Activated CD8-positive, alpha-beta T cell treated with anti-CD3 and anti-CD28 coated beads for 36 hours (primary cell): Measurements from ENCODE around the gene ANTXR1. TPM values are rescaled to one million over a fixed set of nuclear protein-coding genes. Genes with fewer than 3 reads are reported as not detected.

Source experiments
- ATAC-seq: fragments of 200-7000 bp; cut with Tn5 transposase; one replicate; pipeline ENCODE4 v1.10.0; 2021; ENCODE audit warnings: mild to moderate bottlenecking, moderate library complexity
- CTCF ChIA-PET: fragments of 350-600 bp; sonication (Branson Sonifier 250); formaldehyde crosslinking; loops from one replicate; lab custom pipeline; 2021; ENCODE audit warnings: antibody characterized with exemption; lab: Charles Lee
- POLR2A ChIA-PET: fragments of 350-600 bp; sonication (Branson Sonifier 250); formaldehyde crosslinking; loops from one replicate; lab custom pipeline; 2021; ENCODE audit warnings: antibody characterized with exemption; lab: Charles Lee
- DNase-seq: peaks from one replicate; pipeline ENCODE4 v3.0.0-alpha.2; 2020
- H3K27ac Mint-ChIP-seq: one replicate; pipeline ENCODE4 v1.8.0; 2021; ENCODE audit warnings: mild to moderate bottlenecking, mixed read lengths
- H3K27me3 Mint-ChIP-seq: one replicate; pipeline ENCODE4 v1.8.0; 2021; ENCODE audit warnings: mixed read lengths
- H3K36me3 Mint-ChIP-seq: one replicate; pipeline ENCODE4 v1.8.0; 2021; ENCODE audit warnings: low read depth, mixed read lengths
- H3K4me1 Mint-ChIP-seq: one replicate; pipeline ENCODE4 v1.8.0; 2021; ENCODE audit warnings: low read depth, mixed read lengths
- H3K4me3 Mint-ChIP-seq: one replicate; pipeline ENCODE4 v1.8.0; 2021; ENCODE audit warnings: mild to moderate bottlenecking, moderate library complexity, mixed read lengths
- H3K9me3 Mint-ChIP-seq: one replicate; pipeline ENCODE4 v1.8.0; 2021; ENCODE audit warnings: mixed read lengths
- intact Hi-C: fragments of 100-400 bp; cut with micrococcal nuclease; formaldehyde crosslinking; loops from one replicate; pipeline ENCODE4 v1.10.0; 2022
- total RNA-seq, 2 experiments: library from RNA; stranded (reverse); gene quantifications; one replicate each; pipeline ENCODE4 v1.2.3, GENCODE V29; 2021
- TF ChIP-seq, protein P1 (sequence below): fragments of 200-600 bp; IDR thresholded peaks from one replicate; pipeline ENCODE4 v1.8.0; 2022; ENCODE audit warnings: antibody characterized with exemption, mild to moderate bottlenecking

The ANTXR1 gene
- total RNA-seq, 2 experiments from 2014 or later, result 0.05 to 0.09 TPM

DNA sequence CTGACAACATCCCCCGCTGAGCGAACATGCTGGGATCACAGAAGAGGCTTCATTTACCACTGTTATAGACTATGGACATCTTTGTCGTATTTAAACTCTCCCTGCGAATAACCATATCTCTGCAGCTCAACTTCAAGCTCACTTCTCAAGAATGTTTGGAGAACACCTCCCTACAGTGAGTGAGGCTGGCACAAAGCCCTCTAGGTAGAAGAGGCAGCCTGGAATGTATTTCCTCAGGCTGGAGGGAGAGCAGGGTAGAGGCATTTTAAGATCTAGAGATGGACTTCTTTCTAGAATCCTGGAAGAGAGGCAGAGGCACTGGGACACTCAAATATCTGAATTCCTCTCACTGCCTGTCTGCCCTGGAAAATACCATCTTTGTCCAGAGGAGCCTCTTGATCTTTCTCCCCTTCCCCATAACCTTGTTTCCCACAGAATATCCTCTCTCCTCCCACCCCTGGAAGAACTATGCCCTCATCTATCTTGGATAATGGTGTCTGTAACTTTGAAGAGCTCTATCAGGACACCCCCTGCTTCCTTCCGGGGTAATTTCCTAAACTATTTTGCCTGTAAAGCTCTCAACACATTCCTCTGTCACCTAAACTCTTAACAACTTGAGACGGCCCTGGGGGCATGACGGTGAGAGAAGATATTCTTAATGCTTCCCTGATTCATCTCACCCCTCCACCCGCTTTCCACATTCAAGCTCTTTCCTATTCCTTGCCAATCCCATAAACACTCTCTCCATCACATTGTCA, 2.4 kb upstream of the ANTXR1 start:
- ChIA-PET CTCF (interaction anchor here (1.1 to 1.2 kb wide), 2 partner anchors 16 to 67 kb away, joined by 3 to 8 read pairs; no protein-coding TSS in a partner anchor), POLR2A (no interaction called here)
- DNase-seq, result no peak
- intact Hi-C loops, result no loop called here
- ATAC-seq, result no peak
- H3K27ac Mint-ChIP-seq, result no peak overlapping the region
- TF ChIP-seq, protein P1, sequence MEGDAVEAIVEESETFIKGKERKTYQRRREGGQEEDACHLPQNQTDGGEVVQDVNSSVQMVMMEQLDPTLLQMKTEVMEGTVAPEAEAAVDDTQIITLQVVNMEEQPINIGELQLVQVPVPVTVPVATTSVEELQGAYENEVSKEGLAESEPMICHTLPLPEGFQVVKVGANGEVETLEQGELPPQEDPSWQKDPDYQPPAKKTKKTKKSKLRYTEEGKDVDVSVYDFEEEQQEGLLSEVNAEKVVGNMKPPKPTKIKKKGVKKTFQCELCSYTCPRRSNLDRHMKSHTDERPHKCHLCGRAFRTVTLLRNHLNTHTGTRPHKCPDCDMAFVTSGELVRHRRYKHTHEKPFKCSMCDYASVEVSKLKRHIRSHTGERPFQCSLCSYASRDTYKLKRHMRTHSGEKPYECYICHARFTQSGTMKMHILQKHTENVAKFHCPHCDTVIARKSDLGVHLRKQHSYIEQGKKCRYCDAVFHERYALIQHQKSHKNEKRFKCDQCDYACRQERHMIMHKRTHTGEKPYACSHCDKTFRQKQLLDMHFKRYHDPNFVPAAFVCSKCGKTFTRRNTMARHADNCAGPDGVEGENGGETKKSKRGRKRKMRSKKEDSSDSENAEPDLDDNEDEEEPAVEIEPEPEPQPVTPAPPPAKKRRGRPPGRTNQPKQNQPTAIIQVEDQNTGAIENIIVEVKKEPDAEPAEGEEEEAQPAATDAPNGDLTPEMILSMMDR, result no peak
- peaks cover 37% of the 10 kb centered on the region for H3K27me3 Mint-ChIP-seq
- no peaks in the 10 kb centered on the region for H3K36me3 Mint-ChIP-seq
- H3K4me3 Mint-ChIP-seq, result no peak overlapping the region
- peaks cover 12% of the 10 kb centered on the region for H3K4me1 Mint-ChIP-seq
- no peaks in the 10 kb centered on the region for H3K9me3 Mint-ChIP-seq

DNA sequence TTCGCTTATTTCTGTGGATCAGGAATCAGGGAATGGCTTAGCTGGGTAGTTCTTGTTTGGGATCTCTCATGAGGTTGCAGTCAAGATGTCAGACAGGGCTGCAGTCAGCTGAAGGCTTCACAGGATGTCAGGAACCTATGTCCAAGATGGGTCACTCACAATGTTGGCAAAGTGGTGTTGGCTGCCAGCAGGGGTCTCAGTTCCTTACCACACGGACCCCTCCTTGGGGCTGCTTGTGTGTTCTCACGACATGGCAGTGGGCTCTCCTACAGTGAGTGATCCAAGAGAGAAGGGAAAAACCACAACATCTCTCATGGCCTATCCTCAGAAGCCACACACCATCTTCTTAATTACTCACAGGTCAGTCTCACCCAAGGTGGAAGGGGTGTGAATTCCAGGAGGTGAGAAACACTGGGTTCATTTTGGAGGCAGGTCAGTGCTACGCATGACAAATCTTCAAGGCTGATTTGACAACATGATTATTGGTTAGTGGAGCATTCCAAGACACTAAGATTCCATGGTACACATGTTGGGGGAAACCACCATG, 1.3 kb upstream of the ANTXR1 start:
- ATAC-seq, result no peak
- Mint-ChIP-seq H3K27ac (no peak overlapping the region), H3K9me3 (no peaks in the 10 kb centered on the region), H3K4me3 (no peak overlapping the region), H3K36me3 (no peaks in the 10 kb centered on the region), H3K27me3 (peaks cover 39% of the 10 kb centered on the region), H3K4me1 (peaks cover 12% of the 10 kb centered on the region)
- DNase-seq, result no peak
- intact Hi-C loops, result no loop called here
- TF ChIP-seq, protein P1, result no peak
- ChIA-PET CTCF (interaction anchor here (1.1 to 1.6 kb wide), 5 partner anchors 11 to 295 kb away, joined by 3 to 8 read pairs (median 3); no protein-coding TSS in a partner anchor), POLR2A (no interaction called here)

DNA sequence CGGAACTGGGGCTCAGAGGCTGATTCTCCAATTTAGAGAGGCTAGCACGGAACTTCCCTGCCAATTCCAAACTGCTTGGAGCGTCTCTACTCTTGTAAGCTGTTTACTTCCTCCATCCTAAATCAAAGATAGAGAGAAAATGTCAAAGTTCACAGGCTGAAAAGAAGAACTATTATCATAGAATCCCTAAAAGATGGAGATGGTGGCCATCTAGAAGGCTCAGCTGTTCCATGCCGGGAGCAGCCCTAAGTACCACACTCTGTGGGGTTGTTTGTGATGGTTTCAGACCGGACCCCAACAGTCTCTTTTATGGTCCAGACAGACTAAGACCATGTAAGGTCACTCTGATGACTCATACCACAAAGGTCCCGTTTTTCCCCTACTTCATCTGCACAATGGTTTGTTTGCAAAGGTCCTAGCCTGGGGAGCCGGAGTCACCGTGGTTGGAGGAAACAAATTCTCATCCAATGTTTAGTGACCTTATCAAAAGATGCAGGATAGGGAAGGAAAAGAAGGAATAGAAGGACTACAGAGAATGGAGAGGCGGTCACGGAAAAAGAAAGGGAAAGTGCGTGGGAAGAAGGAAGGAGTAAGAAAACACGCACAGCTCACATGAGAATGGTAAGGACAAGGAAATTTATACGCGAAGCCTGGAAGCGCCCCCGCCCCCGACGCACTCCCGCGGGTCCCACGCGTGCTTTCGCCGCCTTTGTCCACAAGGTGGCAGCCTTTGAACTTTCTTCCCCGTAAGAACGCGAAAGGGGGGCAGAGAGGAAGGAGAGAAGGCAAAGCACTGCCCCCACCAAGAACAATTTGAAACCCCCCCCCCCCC, 453 bp upstream of the ANTXR1 start:
- intact Hi-C loops, result no loop called here

DNA sequence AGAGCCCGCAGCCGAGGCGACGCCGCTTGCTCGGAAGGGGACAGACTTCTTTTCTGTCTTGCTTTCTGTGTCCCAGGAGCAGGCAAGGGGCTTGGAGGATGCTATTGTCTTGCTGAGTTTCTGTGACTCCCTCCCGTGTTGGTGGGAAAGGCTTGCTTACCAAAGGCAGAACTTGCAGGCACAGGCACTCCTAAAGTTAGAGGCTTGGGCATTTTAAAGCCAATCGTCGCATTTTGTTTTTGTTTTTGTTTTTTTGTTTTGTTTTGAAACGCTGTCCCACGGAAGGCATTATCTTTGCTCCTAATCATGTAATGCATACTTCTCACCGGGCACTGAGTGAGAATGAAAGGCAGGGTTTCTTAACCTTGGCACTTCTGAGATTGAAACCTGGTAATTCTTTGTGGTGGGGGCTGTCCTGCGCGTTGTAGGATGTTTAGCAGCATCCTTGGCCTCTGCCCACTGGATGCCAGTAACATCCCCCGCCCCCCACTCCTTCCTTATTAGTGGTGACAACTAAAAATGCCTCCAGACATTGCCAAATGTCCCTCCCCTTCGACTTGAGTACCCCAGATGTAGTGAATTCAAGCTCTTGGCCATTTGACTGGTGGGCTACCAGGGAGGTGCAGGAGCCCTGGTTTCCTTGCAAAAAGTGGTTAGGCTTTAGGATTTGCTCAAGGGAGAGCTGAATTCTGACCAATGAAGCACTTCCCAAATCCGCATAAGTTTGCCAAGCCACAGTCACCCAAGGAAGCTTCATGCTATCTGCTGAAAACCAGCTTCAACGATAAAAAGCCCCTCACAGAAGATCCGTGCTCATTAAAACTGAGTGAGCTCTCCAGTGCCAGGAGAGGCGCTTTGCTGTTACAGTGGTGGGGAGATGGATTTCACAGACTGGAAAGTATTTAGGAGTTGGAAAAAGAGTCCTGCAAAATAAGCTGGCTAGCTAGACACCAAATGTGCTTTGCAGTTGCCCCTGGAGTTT, 1.2 kb downstream of the ANTXR1 start:
- H3K27me3 Mint-ChIP-seq, result peaks cover 48% of the 10 kb centered on the region
- CTCF ChIA-PET, result interaction anchor here (1.2 to 1.4 kb wide), 2 partner anchors 71 to 292 kb away, joined by 3 to 12 read pairs; no protein-coding TSS in a partner anchor
- no peaks in the 10 kb centered on the region for H3K36me3 Mint-ChIP-seq
- POLR2A ChIA-PET, result interaction anchor here (1.0 kb wide), 1 partner anchor 10 kb away, joined by 4 read pairs; no protein-coding TSS in a partner anchor
- peak overlapping the region; percentile 68 for H3K4me3 Mint-ChIP-seq
- peaks cover 12% of the 10 kb centered on the region for H3K4me1 Mint-ChIP-seq
- peak; percentile 59 for ATAC-seq
- no peak overlapping the region for H3K27ac Mint-ChIP-seq
- no peaks in the 10 kb centered on the region for H3K9me3 Mint-ChIP-seq
- intact Hi-C loops, result no loop called here
- peak; percentile 50 for DNase-seq
- TF ChIP-seq, protein P1, result no peak

More for the DNA sequence above, 453 bp upstream of the ANTXR1 start:
- DNase-seq (peak; percentile 51), ATAC-seq (peak; percentile 41)
- ChIA-PET CTCF (interaction anchor here (0.6 to 1.6 kb wide), 5 partner anchors 12 to 294 kb away, joined by 3 to 4 read pairs (median 3); no protein-coding TSS in a partner anchor), POLR2A (no interaction called here)
- peak overlapping the region; percentile 68 for H3K4me3 Mint-ChIP-seq
- H3K27ac Mint-ChIP-seq, result no peak overlapping the region
- H3K36me3 Mint-ChIP-seq, result no peaks in the 10 kb centered on the region
- TF ChIP-seq, protein P1, result peak; percentile 75
- no peaks in the 10 kb centered on the region for H3K9me3 Mint-ChIP-seq
- peaks cover 45% of the 10 kb centered on the region for H3K27me3 Mint-ChIP-seq
- H3K4me1 Mint-ChIP-seq, result peaks cover 12% of the 10 kb centered on the region
